GM21526 (cell line): Measurements from ENCODE around the gene KCTD11.
A peak's percentile ranks its signal among the peaks of the same experiment; 100 is the strongest.

Experiments used
- ATAC-seq: cut with Tn5 transposase; IDR thresholded peaks from one replicate; pipeline ENCODE4 v1.9.1; 2021; ENCODE audit warnings: moderate library complexity; ENCODE audit not compliant: unreplicated experiment, low FRiP score

KCTD11 gene

DNA sequence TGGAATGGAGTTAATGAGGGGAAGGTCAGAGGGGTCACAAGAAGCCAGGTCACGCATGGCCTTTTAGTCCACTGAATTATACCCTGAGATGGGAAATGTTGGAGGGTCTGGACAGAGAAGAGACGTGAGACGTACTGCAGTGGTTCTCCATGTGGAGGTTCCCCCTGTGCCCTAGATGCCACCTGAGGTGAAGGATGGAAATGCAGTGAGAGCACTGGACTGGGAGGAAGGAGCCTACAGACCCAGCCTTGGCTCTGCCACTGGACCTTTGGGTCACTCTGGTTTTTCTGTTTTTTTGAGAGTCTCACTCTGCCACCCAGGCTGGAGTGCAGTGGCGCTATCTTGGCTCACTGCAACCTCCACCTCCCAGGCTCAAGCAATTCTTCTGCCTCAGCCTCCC, 44.2 kb downstream of the KCTD11 start:
- ATAC-seq: no peak

DNA sequence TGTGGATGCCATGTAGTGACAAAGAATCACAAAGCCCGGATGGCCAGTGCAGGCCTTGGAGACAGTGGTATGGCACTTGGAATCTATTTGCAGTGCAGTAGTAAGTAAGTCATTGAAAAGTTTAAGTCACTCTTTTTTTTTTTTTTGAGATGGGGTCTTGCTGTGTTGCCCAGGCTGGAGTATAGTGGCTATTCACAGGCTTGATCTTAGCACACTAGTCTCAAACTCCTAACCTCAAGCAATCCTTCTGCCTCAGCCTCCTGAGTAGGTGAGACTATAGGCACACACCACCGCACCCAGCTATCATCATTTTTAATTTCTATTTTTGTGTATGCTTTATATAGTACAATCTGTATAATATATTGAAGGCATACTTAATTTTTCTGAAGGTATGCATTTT, 46.6 kb downstream of the KCTD11 start:
- no peak for ATAC-seq

DNA sequence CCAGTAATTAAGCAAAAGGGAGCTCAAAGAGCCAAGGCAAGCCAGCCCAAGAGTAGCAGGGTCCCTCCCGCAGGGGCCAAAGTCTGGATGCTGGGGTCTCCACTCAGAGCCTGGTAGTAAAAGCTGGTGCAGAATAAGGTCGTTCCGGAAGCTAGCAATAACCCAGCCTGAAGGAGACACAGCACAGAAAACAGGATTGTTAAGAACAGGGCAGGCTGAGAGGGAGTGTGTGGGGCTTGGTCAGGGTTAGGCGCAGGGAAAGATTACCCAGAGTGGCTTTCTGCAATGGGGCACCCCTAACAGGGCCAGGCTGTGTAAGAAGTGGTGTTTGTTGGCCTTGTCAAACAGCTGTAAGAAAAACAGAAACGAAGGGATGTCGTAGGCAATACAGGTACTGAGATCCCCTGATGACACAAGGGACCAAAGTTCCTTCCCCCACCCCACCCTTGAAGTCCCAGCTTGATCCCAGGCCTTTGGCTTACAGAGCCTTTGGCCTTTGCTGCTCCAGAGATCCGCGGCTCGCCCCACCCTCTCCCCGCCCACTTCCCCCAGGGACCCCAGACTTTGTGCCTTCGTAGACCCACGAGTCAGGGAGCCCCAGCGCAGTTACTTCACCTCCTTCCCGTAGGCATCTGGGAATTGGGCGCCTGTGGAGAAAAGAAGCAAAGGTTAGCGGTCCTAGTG, 51.2 kb downstream of the KCTD11 start:
- ATAC-seq: no peak

DNA sequence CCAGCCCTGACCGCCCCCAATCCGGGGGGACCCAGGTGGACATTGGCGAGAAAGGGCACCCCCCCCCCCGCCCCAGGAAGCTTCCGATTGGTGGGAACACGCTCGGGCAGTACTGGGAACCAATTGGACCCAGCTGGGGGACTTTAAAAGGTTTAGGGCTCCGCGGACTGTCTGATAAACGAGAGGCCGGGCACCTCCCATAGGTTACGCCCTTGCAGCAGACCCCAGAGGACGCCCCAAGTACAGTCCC, 51.7 kb downstream of the KCTD11 start:
- ATAC-seq: peak; percentile 17

DNA sequence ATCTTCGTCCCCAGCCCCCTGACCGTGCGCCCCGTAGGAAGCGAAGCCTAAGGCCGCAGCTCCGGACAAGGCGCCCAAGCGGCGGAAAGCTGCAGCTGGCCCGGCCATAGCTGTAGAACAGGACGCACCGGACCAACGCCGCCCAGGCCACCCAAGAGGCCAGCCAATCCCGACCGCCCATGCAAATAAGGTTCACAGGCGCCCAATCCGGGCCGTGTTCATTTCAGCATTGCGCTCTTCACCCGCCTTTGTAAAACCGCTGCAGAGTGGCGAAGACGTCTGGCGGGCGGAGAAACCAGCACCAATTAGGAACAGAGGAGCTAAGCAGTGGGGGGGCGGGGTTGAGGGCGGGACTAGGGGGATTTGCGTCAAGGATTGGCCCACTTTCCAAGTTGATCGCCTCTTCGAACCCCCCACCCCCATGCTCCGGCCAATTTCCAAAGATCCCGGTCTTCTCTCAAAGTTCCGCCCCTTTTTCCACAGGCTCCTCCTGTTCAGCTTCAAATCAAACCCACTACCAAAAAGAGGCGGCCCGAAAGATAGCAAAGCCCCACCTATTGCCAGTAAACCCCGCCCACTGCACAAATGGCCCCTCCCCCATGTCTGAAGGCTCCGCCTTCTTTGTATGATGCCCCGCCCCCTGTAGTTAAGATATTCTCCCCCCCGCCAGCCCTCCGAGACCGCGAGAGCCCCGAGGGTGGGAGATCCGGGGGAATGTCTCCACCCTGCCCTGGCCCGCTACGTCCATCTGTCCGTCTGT, 52.2 kb downstream of the KCTD11 start, which contains the start of gene TMEM256:
TMEM256 (minus strand) TSS at position 121 of the 760 bp plus-strand sequence; CDS start at position 108, 13 bp downstream.
- peak; percentile 85 for ATAC-seq
